Measurements from ENCODE around the gene UBE2K.

DNA sequence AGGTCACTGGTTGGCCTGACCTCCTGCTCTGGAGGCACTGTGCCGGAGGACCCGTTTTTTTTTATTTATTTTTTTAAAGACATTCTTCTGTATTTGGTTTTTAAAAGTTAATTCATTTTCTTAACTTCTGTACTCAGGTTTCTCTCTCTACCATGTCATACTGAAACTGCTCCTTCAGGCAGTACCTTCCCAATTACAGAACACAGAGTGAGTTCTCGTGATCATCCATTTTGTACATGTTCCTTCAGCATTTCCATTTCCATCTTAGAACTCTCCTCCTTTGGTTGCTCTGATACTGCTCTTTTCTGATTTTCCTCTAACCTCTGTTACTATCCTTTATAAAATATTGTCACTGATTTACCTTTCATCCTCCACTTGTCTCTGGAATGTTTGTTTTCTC lies 17.9 kb downstream of the UBE2K start:
- TF ChIP-seq, protein P1, sequence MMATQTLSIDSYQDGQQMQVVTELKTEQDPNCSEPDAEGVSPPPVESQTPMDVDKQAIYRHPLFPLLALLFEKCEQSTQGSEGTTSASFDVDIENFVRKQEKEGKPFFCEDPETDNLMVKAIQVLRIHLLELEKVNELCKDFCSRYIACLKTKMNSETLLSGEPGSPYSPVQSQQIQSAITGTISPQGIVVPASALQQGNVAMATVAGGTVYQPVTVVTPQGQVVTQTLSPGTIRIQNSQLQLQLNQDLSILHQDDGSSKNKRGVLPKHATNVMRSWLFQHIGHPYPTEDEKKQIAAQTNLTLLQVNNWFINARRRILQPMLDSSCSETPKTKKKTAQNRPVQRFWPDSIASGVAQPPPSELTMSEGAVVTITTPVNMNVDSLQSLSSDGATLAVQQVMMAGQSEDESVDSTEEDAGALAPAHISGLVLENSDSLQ (IDR thresholded peaks at IDR 0.05): no peak
- no peak for TF ChIP-seq EZH2 (IDR thresholded peaks at IDR 0.05; ENCODE audit: borderline replicate concordance, control insufficient read depth, low read depth, low read length)
